Smooth muscle cell (in vitro differentiated cells): Measurements from ENCODE around the gene HLCS. TPM values are rescaled to one million over a fixed set of nuclear protein-coding genes. Genes with fewer than 3 reads are reported as not detected.

Experiments used
- DNase-seq: peaks from one replicate; lab custom pipeline; 2025; ENCODE audit not compliant: unreplicated experiment; lab: John Stamatoyannopoulos, UW
- H2AFZ ChIP-seq: fragments of 200-600 bp; sonication (generic); 2 replicates; pipeline ENCODE4 v1.6.0; 2016; ENCODE audit warnings: antibody characterized with exemption, low read depth, mild to moderate bottlenecking
- H3F3A ChIP-seq: fragments of 200-600 bp; sonication (generic); 2 replicates; pipeline ENCODE4 v1.6.0; 2017; ENCODE audit warnings: antibody characterized with exemption, low read depth
- H3K27ac ChIP-seq: fragments of 200-600 bp; sonication (generic); 2 replicates; pipeline ENCODE4 v1.5.1; 2016; ENCODE audit warnings: low read depth, mild to moderate bottlenecking
- H3K27me3 ChIP-seq: fragments of 200-600 bp; sonication (generic); 2 replicates; pipeline ENCODE4 v1.6.1; 2016; ENCODE audit warnings: low read depth, mild to moderate bottlenecking
- H3K36me3 ChIP-seq: fragments of 200-600 bp; sonication (generic); 2 replicates; pipeline ENCODE4 v1.5.1; 2016; ENCODE audit warnings: low read depth
- H3K4me1 ChIP-seq: fragments of 200-600 bp; sonication (generic); 2 replicates; pipeline ENCODE4 v1.5.1; 2016; ENCODE audit warnings: low read depth
- H3K4me2 ChIP-seq: fragments of 200-600 bp; sonication (generic); 2 replicates; pipeline ENCODE4 v1.6.0; 2016; ENCODE audit warnings: mild to moderate bottlenecking
- H3K4me3 ChIP-seq: fragments of 200-600 bp; sonication (generic); 2 replicates; pipeline ENCODE4 v1.5.1; 2016; ENCODE audit warnings: mild to moderate bottlenecking
- H3K79me2 ChIP-seq: fragments of 200-600 bp; sonication (generic); 2 replicates; pipeline ENCODE4 v1.6.0; 2016; ENCODE audit warnings: low read depth, mild to moderate bottlenecking
- H3K9ac ChIP-seq: fragments of 200-600 bp; sonication (generic); 2 replicates; pipeline ENCODE4 v1.6.0; 2016; ENCODE audit warnings: low read depth
- H3K9me3 ChIP-seq: fragments of 200-600 bp; sonication (generic); replicated peaks from 2 replicates; pipeline ENCODE4 v1.5.1; 2016; ENCODE audit warnings: low read depth
- H4K20me1 ChIP-seq: fragments of 200-600 bp; sonication (generic); 2 replicates; pipeline ENCODE4 v1.6.0; 2016; ENCODE audit warnings: low read depth
- WGBS: methylation state at CpG from one replicate; pipeline ENCODE4 v1.1.7; 2016; ENCODE audit warnings: low lambda C conversion rate; 5-methylcytosine and 5-hydroxymethylcytosine counted together
- polyA plus RNA-seq: library from polyadenylated mRNA; unstranded; fragments of >200 nt; fragmentation: Nextera tagmentation; extraction: Ambion mirVana; gene quantifications from 2 replicates; pipeline ENCODE4 v1.2.1, GENCODE V29; 2016
- total RNA-seq: library from RNA; depleted of rRNA; stranded (reverse); fragments of >200 nt; gene quantifications from 2 replicates; pipeline ENCODE4 v1.2.3, GENCODE V29; 2014
- TF ChIP-seq, protein P1 (sequence below): fragments of 200-600 bp; sonication (generic); IDR thresholded peaks from 2 replicates; pipeline ENCODE4 v1.5.1; 2017; ENCODE audit warnings: borderline replicate concordance, mild to moderate bottlenecking, antibody characterized with exemption; ENCODE audit not compliant: insufficient read depth, poor library complexity, severe bottlenecking

Gene HLCS
- total and polyA plus RNA-seq, 2 experiments from 2014 or later, result 7.5 to 20.6 TPM

DNA sequence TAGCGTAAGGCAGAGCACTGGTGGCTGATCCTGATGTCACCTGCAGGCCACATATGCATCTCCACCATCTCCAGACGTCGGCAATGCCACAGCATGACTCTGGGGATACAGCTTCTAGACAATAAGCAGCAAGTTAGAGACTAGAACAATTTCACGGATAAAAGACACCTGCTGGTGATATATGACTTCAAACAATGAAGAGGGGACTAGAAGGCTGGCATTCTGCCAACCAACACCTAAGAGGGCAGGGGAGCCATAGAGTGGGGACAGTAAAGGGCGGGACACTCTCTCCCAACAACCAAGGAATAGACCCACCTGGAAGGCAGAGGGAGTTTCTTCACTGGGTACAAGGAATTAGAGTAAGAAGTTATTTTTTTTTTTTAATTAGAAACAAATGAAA lies 140.8 kb downstream of the HLCS start:
- Histone ChIP-seq H3K36me3 (no peaks in the 10 kb centered on the region), H3K9ac (no peak overlapping the region), H3K4me2 (no peak overlapping the region), H3K4me3 (no peak overlapping the region), H3K27me3 (no peaks in the 10 kb centered on the region), H3K27ac (no peak overlapping the region), H3K79me2 (no peaks in the 10 kb centered on the region), H3F3A (no peaks in the 10 kb centered on the region), H3K4me1 (peaks cover 2% of the 10 kb centered on the region), H3K9me3 (no peaks in the 10 kb centered on the region), H4K20me1 (peaks cover 3% of the 10 kb centered on the region), H2AFZ (no peak overlapping the region)
- no peak for DNase-seq
- WGBS, result 93% methylated on average over 5 of the region's 5 CpGs
- TF ChIP-seq, protein P1, sequence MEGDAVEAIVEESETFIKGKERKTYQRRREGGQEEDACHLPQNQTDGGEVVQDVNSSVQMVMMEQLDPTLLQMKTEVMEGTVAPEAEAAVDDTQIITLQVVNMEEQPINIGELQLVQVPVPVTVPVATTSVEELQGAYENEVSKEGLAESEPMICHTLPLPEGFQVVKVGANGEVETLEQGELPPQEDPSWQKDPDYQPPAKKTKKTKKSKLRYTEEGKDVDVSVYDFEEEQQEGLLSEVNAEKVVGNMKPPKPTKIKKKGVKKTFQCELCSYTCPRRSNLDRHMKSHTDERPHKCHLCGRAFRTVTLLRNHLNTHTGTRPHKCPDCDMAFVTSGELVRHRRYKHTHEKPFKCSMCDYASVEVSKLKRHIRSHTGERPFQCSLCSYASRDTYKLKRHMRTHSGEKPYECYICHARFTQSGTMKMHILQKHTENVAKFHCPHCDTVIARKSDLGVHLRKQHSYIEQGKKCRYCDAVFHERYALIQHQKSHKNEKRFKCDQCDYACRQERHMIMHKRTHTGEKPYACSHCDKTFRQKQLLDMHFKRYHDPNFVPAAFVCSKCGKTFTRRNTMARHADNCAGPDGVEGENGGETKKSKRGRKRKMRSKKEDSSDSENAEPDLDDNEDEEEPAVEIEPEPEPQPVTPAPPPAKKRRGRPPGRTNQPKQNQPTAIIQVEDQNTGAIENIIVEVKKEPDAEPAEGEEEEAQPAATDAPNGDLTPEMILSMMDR, result no peak

GRCh38 chr21:36821032-36821299 lies 145.5 kb downstream of the HLCS start:
- Histone ChIP-seq H2AFZ (no peak overlapping the region), H3K4me2 (no peak overlapping the region), H3K9me3 (no peaks in the 10 kb centered on the region), H3K27ac (no peak overlapping the region), H3K4me3 (no peak overlapping the region), H3K36me3 (no peaks in the 10 kb centered on the region), H4K20me1 (no peaks in the 10 kb centered on the region), H3K27me3 (no peaks in the 10 kb centered on the region), H3K79me2 (no peaks in the 10 kb centered on the region), H3K9ac (no peak overlapping the region), H3K4me1 (peaks cover 34% of the 10 kb centered on the region), H3F3A (no peaks in the 10 kb centered on the region)
- WGBS, result 82% methylated on average over 7 of the region's 7 CpGs
- TF ChIP-seq, protein P1, result no peak
- DNase-seq, result no peak

DNA sequence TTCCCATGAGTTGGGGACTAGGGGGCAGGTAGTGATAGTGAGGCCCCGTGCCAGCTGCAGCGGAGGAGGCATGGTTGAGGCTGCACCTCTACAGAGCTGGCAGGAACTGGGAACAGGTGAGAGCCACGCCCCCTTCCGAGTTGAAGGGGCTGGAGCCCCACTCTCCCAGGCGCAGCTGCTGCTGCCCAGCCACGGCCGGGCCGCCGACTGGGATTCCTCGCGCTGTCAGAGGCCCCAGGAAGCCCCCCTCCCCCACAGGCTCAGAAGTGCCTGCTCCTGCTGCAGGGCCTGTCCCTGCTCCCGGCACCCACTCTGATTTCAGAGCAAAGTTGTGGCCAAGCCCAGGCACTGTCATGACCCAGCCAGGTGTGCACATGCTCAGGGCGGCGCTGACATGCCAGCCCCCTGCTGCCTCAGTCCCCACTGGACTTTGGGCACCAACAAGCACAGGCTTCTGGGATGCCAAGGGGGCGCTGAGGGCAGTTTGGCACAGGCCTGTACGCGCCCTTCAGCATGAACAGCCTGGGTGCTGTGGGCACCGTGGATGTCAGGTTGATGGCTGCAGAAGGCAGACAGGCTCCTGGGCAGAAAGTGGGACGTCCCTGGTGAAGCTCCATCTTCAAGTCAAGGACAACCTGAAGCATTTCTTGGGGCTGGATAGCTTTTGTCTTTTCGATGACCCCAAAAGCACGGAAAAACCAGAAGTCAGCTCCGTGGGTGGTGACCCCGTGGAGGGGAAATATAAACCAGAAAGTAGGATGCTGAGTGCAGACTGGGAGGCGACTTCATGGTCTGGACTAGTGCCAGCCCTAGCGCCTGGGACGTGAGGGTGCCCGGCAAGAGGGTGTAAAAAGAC lies 146.1 kb downstream of the HLCS start:
- 66% methylated on average over 27 of the region's 27 CpGs for WGBS

More for the DNA sequence above, 146.1 kb downstream of the HLCS start:
- TF ChIP-seq, protein P1, result no peak
- no peak overlapping the region for H3K4me2 ChIP-seq
- H3K79me2 ChIP-seq, result no peaks in the 10 kb centered on the region
- no peak overlapping the region for H3K4me3 ChIP-seq
- no peaks in the 10 kb centered on the region for H4K20me1 ChIP-seq
- DNase-seq, result no peak
- H3K9ac ChIP-seq, result no peak overlapping the region
- no peaks in the 10 kb centered on the region for H3K9me3 ChIP-seq
- peaks cover 34% of the 10 kb centered on the region for H3K4me1 ChIP-seq
- H3K27me3 ChIP-seq, result no peaks in the 10 kb centered on the region
- no peaks in the 10 kb centered on the region for H3K36me3 ChIP-seq
- H3F3A ChIP-seq, result no peaks in the 10 kb centered on the region
- H3K27ac ChIP-seq, result no peak overlapping the region
- no peak overlapping the region for H2AFZ ChIP-seq
